Measurements from ENCODE around the gene DNAH3.
"Not testable (repeated sequence)": the region's sequence is repeated elsewhere in the genome, so short reads cannot be mapped to it uniquely, and the experiment has no call there.

Gene DNAH3

DNA sequence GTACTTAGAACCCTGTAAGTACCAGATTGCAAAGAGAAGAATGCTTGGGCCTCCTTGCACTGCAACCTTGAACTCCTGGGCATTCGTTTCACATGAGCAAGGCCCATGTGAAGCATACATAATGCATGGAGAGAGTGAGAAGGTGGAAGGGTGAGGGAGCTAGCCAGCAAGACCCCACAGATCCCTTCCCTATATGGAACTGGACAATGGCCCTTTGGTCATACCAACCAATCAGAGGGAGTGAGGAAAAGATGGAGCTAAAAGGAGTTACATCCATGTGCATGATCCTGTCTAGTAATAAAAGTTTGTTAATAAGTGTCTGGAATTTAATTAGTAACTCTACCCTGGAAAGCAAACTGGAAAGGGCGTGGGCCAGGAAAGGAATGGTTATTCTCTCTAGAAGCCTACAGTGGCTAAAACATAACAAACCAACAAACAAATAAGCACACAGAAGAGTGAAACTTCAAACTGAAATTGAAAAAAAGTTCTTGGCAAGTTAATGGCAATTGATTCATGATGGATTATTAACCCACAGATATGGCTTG, 29.6 kb downstream of the DNAH3 start:
- H3K4me1 ChIP-seq (ENCODE audit: low read length), result no peaks in the 10 kb centered on the region
- H2AFZ ChIP-seq (ENCODE audit: low read length), result no peak overlapping the region
- H4K20me1 ChIP-seq (ENCODE audit: insufficient read depth, low read length), result no peaks in the 10 kb centered on the region
- H3K36me3 ChIP-seq (replicated peaks; ENCODE audit: insufficient read depth, low read length), result no peaks in the 10 kb centered on the region
- TF ChIP-seq EZH2phosphoT487 (IDR thresholded peaks at IDR 0.05; ENCODE audit: low read length), result no peak
- TF ChIP-seq CTCF (IDR thresholded peaks at IDR 0.05; ENCODE audit: low read length), result no peak
- no peak for TF ChIP-seq EZH2 (optimal IDR thresholded peaks at IDR 0.05; ENCODE audit: low read depth, low read length)
- H3K9me2 ChIP-seq (replicated peaks; ENCODE audit: insufficient read depth, low read length), result no peaks in the 10 kb centered on the region
- no peaks in the 10 kb centered on the region for H3K27me3 ChIP-seq (replicated peaks; ENCODE audit: insufficient read depth, low read length)
- no peak overlapping the region for H3K4me3 ChIP-seq (ENCODE audit: low read length)
- H3K4me2 ChIP-seq (ENCODE audit: low read depth, low read length), result no peak overlapping the region
- no peaks in the 10 kb centered on the region for H3K9me3 ChIP-seq (replicated peaks; ENCODE audit: insufficient read depth, low read length)
- no peak overlapping the region for H3K9ac ChIP-seq (ENCODE audit: low read length)
- no peaks in the 10 kb centered on the region for H3F3A ChIP-seq (ENCODE audit: insufficient read depth, low read length)
- no peaks in the 10 kb centered on the region for H3K79me2 ChIP-seq (ENCODE audit: low read length)
- DNase-seq, result no peak
- no peak overlapping the region for H3K27ac ChIP-seq (ENCODE audit: low read length)

- Histone ChIP-seq H4K20me1 (ENCODE audit: insufficient read depth, low read length) (no peaks in the 10 kb centered on the region), H3K4me1 (ENCODE audit: low read length) (no peaks in the 10 kb centered on the region), H3K4me3 (ENCODE audit: low read length) (no peak overlapping the region), H3F3A (ENCODE audit: insufficient read depth, low read length) (no peaks in the 10 kb centered on the region), H3K79me2 (ENCODE audit: low read length) (no peaks in the 10 kb centered on the region), H3K27ac (ENCODE audit: low read length) (no peak overlapping the region), H3K9me2 (replicated peaks; ENCODE audit: insufficient read depth, low read length) (no peaks in the 10 kb centered on the region), H3K27me3 (replicated peaks; ENCODE audit: insufficient read depth, low read length) (no peaks in the 10 kb centered on the region), H2AFZ (ENCODE audit: low read length) (no peak overlapping the region), H3K36me3 (replicated peaks; ENCODE audit: insufficient read depth, low read length) (no peaks in the 10 kb centered on the region), H3K9me3 (replicated peaks; ENCODE audit: insufficient read depth, low read length) (no peaks in the 10 kb centered on the region), H3K9ac (ENCODE audit: low read length) (no peak overlapping the region), H3K4me2 (ENCODE audit: low read depth, low read length) (no peak overlapping the region)
- no peak for DNase-seq
- no peak for TF ChIP-seq CTCF (IDR thresholded peaks at IDR 0.05; ENCODE audit: low read length)
- TF ChIP-seq EZH2phosphoT487 (IDR thresholded peaks at IDR 0.05; ENCODE audit: low read length), result no peak
- TF ChIP-seq EZH2 (optimal IDR thresholded peaks at IDR 0.05; ENCODE audit: low read depth, low read length), result no peak
Measured at GRCh38 chr16:21117567-21117966, 33.1 kb downstream of the DNAH3 start.

DNA sequence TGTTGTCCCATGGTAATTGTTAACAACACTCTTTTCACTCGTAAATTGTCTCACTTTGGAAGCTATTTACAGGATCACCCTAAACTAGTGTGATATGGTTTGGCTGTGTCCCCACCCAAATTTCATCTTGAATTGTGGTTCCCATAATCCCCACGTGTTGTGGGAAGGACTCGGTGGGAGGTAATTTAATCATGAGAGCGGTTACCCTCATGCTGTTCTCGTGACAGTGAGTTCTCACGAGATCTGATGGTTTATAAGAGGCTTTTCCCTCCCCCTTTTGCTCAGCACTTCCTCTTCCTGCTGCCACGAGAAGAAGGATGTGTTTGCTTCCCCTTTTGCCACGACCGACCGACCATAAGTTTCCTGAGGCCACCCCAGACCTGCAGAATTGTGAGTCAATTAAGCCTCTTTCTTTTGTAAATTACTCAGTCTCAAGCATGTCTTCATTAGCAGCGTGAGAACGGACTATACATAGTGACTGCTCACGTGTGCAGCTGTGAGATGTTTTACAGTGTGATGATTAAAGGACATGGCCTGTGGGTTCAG, 34.4 kb downstream of the DNAH3 start:
- Histone ChIP-seq H2AFZ (ENCODE audit: low read length) (peak overlapping the region; percentile 64), H3K36me3 (replicated peaks; ENCODE audit: insufficient read depth, low read length) (no peaks in the 10 kb centered on the region), H3K4me1 (ENCODE audit: low read length) (no peaks in the 10 kb centered on the region)

DNA sequence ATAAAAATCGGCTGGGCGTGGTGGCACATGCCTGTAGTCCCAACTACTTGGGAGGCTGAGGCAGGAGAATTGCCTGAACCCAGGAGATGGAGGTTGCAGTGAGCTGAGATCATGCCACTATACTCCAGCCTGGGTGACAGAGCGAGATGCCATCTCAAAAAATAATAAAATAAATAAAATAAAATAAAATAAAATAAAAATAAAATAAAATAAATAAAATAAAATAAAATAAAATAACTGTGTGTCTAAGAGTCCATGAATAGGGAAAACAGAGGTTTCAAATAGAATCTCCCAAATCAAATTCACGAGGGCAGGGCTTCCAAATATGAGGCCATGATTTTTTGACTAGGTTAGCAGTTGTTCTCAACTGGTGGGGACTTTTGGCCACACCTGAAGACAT, 35.1 kb downstream of the DNAH3 start:
- H3K9me3 ChIP-seq (replicated peaks; ENCODE audit: insufficient read depth, low read length); H2AFZ ChIP-seq (ENCODE audit: low read length); H3K9me2 ChIP-seq (replicated peaks; ENCODE audit: insufficient read depth, low read length); H3K27ac ChIP-seq (ENCODE audit: low read length); H3K4me3 ChIP-seq (ENCODE audit: low read length); H4K20me1 ChIP-seq (ENCODE audit: insufficient read depth, low read length); H3K4me1 ChIP-seq (ENCODE audit: low read length); H3K36me3 ChIP-seq (replicated peaks; ENCODE audit: insufficient read depth, low read length); DNase-seq; H3F3A ChIP-seq (ENCODE audit: insufficient read depth, low read length); H3K79me2 ChIP-seq (ENCODE audit: low read length); H3K9ac ChIP-seq (ENCODE audit: low read length); H3K27me3 ChIP-seq (replicated peaks; ENCODE audit: insufficient read depth, low read length): not testable (repeated sequence)
- H3K4me2 ChIP-seq (ENCODE audit: low read depth, low read length), result peak overlapping the region; percentile 47; the same call in 1 of the 2 replicates

More for the DNA sequence above, 34.4 kb downstream of the DNAH3 start:
- H3K27ac ChIP-seq (ENCODE audit: low read length), result no peak overlapping the region
- no peaks in the 10 kb centered on the region for H3K9me3 ChIP-seq (replicated peaks; ENCODE audit: insufficient read depth, low read length)
- peak overlapping the region; percentile 47; the same call in 1 of the 2 replicates for H3K4me2 ChIP-seq (ENCODE audit: low read depth, low read length)
- peak overlapping the region; percentile 33; the same call in 1 of the 2 replicates for H3K4me3 ChIP-seq (ENCODE audit: low read length)
- H4K20me1 ChIP-seq (ENCODE audit: insufficient read depth, low read length), result no peaks in the 10 kb centered on the region
- peak; percentile 22 for DNase-seq
- TF ChIP-seq EZH2 (optimal IDR thresholded peaks at IDR 0.05; ENCODE audit: low read depth, low read length) (no peak), CTCF (IDR thresholded peaks at IDR 0.05; ENCODE audit: low read length) (no peak), EZH2phosphoT487 (IDR thresholded peaks at IDR 0.05; ENCODE audit: low read length) (no peak)
- no peaks in the 10 kb centered on the region for H3K9me2 ChIP-seq (replicated peaks; ENCODE audit: insufficient read depth, low read length)
- H3K79me2 ChIP-seq (ENCODE audit: low read length), result no peaks in the 10 kb centered on the region
- no peaks in the 10 kb centered on the region for H3F3A ChIP-seq (ENCODE audit: insufficient read depth, low read length)
- H3K27me3 ChIP-seq (replicated peaks; ENCODE audit: insufficient read depth, low read length), result no peaks in the 10 kb centered on the region
- no peak overlapping the region for H3K9ac ChIP-seq (ENCODE audit: low read length)
